Uterus (tissue), 2 donors: ENCODE results near the gene AQP3.

ENCODE experiments used
- CTCF ChIP-seq, 4 experiments: fragments of 200-600 bp in 2 of 4; fragments of 450-650 bp in 2 of 4; sonication (generic) in 2 of 4; IDR thresholded peaks; one replicate each; pipeline ENCODE4 v1.5.1; 2016 to 2019; ENCODE audit warnings: antibody characterized with exemption in 4 of 4, mild to moderate bottlenecking in 2 of 4, moderate library complexity in 1 of 4
- POLR2A ChIP-seq, 2 donors: fragments of 450-650 bp; IDR thresholded peaks; one replicate each; pipeline ENCODE4 v1.6.1; 2016; ENCODE audit warnings: antibody characterized with exemption in 2 of 2, mild to moderate bottlenecking in 1 of 2, moderate library complexity in 1 of 2

DNA sequence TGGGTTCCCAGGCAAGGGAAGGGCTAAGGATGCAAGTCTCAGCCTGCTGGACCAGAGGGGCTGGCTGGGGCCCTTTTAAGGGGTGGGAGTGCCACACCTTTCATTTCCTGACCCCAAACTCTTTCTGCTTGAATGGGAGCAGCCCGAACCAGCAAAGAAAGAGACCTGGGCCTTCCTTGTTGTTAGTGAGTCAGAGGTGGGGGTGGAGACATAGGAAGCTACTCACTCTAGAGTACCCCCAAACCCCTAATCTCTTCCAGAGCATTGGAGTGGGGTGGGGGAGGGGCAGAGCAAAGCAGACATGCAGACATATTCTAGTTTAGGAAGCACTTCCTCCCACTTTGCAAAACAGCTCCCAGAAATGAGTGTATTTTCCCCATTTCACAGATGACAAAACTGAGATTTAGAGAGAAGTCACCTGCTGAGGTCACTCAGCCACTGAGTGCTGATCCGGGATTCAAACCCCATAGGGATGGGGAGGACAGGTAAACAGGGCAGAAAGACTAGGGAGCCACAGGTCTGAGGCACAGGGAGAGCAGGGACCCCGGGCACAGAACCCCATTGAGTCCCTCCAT is 6.0 kb upstream of the AQP3 start:
- TF ChIP-seq CTCF (IDR thresholded peaks at IDR 0.05) (no peak), POLR2A (IDR thresholded peaks at IDR 0.05) (no peak)
